ENCODE results near the gene FAM3B. TPM values are rescaled to one million over a fixed set of nuclear protein-coding genes. Genes with fewer than 3 reads are reported as not detected.

Gene FAM3B
- total RNA-seq, 1 experiment from 2014 or later = not detected

DNA sequence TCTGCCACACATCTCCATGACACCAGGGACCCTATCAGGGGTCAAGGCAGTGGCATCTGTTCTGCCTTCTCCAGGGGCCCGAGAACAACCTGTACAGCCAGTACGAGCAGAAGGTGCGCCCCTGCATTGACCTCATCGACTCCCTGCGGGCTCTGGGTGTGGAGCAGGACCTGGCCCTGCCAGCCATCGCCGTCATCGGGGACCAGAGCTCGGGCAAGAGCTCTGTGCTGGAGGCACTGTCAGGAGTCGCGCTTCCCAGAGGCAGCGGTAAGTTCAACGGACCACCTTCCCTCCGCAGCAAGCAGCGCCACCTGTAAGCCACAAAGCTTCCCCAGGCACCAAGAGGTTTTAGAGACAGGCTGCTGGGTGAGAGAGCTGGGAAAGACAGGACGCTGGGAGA, 61.1 kb downstream of the FAM3B start:
- POLR2A ChIA-PET = no interaction called here
- no peak overlapping the region for H3K4me3 ChIP-seq (ENCODE audit: low read depth in 2 of 2, low read length in 2 of 2)
- no peaks in the 10 kb centered on the region for H3K9me3 ChIP-seq (ENCODE audit: control insufficient read depth, insufficient read depth, low read depth, low read length)
- CTCF ChIA-PET = no interaction called here
- H3K4me1 ChIP-seq (ENCODE audit: control insufficient read depth, insufficient read depth, low read length) = no peaks in the 10 kb centered on the region
- H3K36me3 ChIP-seq (ENCODE audit: control insufficient read depth, insufficient read depth, low read length) = no peaks in the 10 kb centered on the region
- in situ Hi-C loops (cut with HindIII; ENCODE audit: low pct_unique_long_range_greater_than_20kb, low sequenced_read_pairs) (no loop called here), intact Hi-C loops (cut with micrococcal nuclease; ENCODE audit: unreplicated experiment) (no loop called here)
- no peak for ATAC-seq
- no peak for DNase-seq (ENCODE audit: low read depth, low spot score)
- no peaks in the 10 kb centered on the region for H3K27me3 ChIP-seq (ENCODE audit: control insufficient read depth, insufficient read depth, low read length)
- no peak overlapping the region for H3K27ac ChIP-seq (ENCODE audit: low read length)
- TF ChIP-seq, protein P1, sequence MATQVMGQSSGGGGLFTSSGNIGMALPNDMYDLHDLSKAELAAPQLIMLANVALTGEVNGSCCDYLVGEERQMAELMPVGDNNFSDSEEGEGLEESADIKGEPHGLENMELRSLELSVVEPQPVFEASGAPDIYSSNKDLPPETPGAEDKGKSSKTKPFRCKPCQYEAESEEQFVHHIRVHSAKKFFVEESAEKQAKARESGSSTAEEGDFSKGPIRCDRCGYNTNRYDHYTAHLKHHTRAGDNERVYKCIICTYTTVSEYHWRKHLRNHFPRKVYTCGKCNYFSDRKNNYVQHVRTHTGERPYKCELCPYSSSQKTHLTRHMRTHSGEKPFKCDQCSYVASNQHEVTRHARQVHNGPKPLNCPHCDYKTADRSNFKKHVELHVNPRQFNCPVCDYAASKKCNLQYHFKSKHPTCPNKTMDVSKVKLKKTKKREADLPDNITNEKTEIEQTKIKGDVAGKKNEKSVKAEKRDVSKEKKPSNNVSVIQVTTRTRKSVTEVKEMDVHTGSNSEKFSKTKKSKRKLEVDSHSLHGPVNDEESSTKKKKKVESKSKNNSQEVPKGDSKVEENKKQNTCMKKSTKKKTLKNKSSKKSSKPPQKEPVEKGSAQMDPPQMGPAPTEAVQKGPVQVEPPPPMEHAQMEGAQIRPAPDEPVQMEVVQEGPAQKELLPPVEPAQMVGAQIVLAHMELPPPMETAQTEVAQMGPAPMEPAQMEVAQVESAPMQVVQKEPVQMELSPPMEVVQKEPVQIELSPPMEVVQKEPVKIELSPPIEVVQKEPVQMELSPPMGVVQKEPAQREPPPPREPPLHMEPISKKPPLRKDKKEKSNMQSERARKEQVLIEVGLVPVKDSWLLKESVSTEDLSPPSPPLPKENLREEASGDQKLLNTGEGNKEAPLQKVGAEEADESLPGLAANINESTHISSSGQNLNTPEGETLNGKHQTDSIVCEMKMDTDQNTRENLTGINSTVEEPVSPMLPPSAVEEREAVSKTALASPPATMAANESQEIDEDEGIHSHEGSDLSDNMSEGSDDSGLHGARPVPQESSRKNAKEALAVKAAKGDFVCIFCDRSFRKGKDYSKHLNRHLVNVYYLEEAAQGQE (IDR thresholded peaks at IDR 0.05; ENCODE audit: insufficient read depth in 1 of 2, low read depth in 2 of 2, low read length in 1 of 2) = no peak
- TF ChIP-seq SIN3A (IDR thresholded peaks at IDR 0.05; ENCODE audit: borderline replicate concordance, insufficient read depth, low read depth, low read length) = no peak
- BruUV-seq (replicated peaks) = no TSS peak

DNA sequence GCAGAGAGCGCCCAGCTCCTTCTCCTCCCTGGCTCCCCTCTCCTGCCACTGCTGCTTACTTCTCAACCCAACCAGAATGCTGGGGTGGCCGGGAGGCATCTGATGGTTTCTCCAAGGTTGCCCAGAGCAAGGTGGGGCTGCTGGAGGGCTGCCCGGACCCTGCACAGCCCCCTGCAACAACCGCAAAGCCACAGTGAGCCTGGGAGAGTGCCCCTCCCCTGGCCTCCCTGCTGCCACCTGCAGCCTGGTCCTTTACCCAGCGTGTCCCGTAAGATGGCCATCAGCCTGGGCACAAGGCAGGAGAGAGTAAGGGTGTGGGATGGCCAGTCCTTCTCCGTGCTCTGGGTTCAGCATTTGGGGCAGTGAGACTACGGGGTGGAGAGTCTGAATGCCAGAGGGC, 62.2 kb downstream of the FAM3B start:
- no peaks in the 10 kb centered on the region for H3K9me3 ChIP-seq (ENCODE audit: control insufficient read depth, insufficient read depth, low read depth, low read length)
- BruUV-seq (replicated peaks) = no TSS peak
- ATAC-seq (no peak), DNase-seq (ENCODE audit: low read depth, low spot score) (no peak)
- no peaks in the 10 kb centered on the region for H3K36me3 ChIP-seq (ENCODE audit: control insufficient read depth, insufficient read depth, low read length)
- ChIA-PET POLR2A (no interaction called here), CTCF (no interaction called here)
- no peak overlapping the region for H3K27ac ChIP-seq (ENCODE audit: low read length)
- H3K27me3 ChIP-seq (ENCODE audit: control insufficient read depth, insufficient read depth, low read length) = no peaks in the 10 kb centered on the region
- H3K4me1 ChIP-seq (ENCODE audit: control insufficient read depth, insufficient read depth, low read length) = no peaks in the 10 kb centered on the region
- TF ChIP-seq, protein P2, sequence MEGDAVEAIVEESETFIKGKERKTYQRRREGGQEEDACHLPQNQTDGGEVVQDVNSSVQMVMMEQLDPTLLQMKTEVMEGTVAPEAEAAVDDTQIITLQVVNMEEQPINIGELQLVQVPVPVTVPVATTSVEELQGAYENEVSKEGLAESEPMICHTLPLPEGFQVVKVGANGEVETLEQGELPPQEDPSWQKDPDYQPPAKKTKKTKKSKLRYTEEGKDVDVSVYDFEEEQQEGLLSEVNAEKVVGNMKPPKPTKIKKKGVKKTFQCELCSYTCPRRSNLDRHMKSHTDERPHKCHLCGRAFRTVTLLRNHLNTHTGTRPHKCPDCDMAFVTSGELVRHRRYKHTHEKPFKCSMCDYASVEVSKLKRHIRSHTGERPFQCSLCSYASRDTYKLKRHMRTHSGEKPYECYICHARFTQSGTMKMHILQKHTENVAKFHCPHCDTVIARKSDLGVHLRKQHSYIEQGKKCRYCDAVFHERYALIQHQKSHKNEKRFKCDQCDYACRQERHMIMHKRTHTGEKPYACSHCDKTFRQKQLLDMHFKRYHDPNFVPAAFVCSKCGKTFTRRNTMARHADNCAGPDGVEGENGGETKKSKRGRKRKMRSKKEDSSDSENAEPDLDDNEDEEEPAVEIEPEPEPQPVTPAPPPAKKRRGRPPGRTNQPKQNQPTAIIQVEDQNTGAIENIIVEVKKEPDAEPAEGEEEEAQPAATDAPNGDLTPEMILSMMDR (IDR thresholded peaks at IDR 0.05) = no peak; the same call in 1 of the 2 replicates
- TF ChIP-seq TCF7L2 (IDR thresholded peaks at IDR 0.05; ENCODE audit: low read depth, low read length) = no peak
- TF ChIP-seq POLR2AphosphoS5 (IDR thresholded peaks at IDR 0.05; ENCODE audit: low read depth, low read length) = no peak
- TF ChIP-seq, protein P1 (IDR thresholded peaks at IDR 0.05; ENCODE audit: insufficient read depth in 1 of 2, low read depth in 2 of 2, low read length in 1 of 2) = no peak
- TF ChIP-seq SIN3A (IDR thresholded peaks at IDR 0.05; ENCODE audit: borderline replicate concordance, insufficient read depth, low read depth, low read length) = no peak
- intact Hi-C loops (cut with micrococcal nuclease; ENCODE audit: unreplicated experiment) (no loop called here), in situ Hi-C loops (cut with HindIII; ENCODE audit: low pct_unique_long_range_greater_than_20kb, low sequenced_read_pairs) (no loop called here)
- no peak overlapping the region for H3K4me3 ChIP-seq (ENCODE audit: low read depth in 2 of 2, low read length in 2 of 2)
